ENCODE results near the gene USP13. TPM values are rescaled to one million over a fixed set of nuclear protein-coding genes. Genes with fewer than 3 reads are reported as not detected.

USP13 gene
- total RNA-seq, 4 donors from 2014 or later, result 1.6 to 12.4 (median 5.7) TPM

DNA sequence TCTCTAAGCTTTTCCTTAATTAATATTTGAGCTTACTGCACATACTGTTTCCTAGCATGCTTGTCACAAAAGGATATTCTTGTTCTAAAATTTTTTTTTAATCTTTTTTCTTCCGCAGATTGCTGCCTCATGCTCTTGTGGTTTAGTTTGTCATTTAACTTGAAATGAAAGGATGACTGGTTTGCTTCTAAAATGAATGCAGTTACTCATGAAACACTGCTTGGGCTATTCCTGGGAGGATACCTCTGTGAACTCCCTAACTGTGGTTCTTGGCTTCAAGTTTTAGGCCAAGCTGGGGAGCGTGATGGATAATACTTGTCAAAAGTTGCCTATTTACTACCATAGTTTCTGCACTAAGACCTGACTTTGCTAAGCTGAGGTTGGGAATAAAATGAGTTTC lies 64.0 kb downstream of the USP13 start:
- Histone ChIP-seq H3K4me1 (no peaks in the 10 kb centered on the region), H3K27ac (no peak overlapping the region), H3K36me3 (no peaks in the 10 kb centered on the region), H3K9me3 (no peaks in the 10 kb centered on the region), H3K4me3 (no peak overlapping the region), H3K27me3 (no peaks in the 10 kb centered on the region)
- DNase-seq, result no peak
- TF ChIP-seq, protein P1, sequence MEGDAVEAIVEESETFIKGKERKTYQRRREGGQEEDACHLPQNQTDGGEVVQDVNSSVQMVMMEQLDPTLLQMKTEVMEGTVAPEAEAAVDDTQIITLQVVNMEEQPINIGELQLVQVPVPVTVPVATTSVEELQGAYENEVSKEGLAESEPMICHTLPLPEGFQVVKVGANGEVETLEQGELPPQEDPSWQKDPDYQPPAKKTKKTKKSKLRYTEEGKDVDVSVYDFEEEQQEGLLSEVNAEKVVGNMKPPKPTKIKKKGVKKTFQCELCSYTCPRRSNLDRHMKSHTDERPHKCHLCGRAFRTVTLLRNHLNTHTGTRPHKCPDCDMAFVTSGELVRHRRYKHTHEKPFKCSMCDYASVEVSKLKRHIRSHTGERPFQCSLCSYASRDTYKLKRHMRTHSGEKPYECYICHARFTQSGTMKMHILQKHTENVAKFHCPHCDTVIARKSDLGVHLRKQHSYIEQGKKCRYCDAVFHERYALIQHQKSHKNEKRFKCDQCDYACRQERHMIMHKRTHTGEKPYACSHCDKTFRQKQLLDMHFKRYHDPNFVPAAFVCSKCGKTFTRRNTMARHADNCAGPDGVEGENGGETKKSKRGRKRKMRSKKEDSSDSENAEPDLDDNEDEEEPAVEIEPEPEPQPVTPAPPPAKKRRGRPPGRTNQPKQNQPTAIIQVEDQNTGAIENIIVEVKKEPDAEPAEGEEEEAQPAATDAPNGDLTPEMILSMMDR (IDR thresholded peaks at IDR 0.05), result no peak
- no peak for TF ChIP-seq POLR2A (IDR thresholded peaks at IDR 0.05)

DNA sequence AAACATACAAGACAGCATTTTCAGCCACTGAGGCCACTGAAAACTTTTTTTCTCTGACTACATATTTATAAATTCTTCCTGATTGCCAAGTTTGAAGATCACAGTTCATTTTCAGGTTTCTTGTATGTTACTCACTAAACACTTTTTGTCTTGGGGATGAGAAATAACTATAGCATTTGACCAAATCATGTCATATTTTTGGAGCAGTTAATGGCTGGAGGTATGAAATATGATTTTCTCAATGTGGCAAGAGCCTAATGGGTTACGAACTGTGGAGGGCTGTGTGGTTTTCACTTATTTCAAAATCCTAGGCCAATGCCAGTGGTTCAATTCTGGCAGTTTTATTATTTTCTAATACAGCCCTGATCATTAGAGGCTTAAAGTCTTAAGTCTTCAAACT lies 64.4 kb downstream of the USP13 start:
- no peaks in the 10 kb centered on the region for H3K4me1 ChIP-seq
- H3K27ac ChIP-seq, result no peak overlapping the region
- no peaks in the 10 kb centered on the region for H3K9me3 ChIP-seq
- H3K27me3 ChIP-seq, result no peaks in the 10 kb centered on the region
- no peak overlapping the region for H3K4me3 ChIP-seq
- H3K36me3 ChIP-seq, result no peaks in the 10 kb centered on the region
- TF ChIP-seq POLR2A (IDR thresholded peaks at IDR 0.05), result no peak
- DNase-seq, result no peak

GRCh38 chr3:179719048-179719734 lies 66.4 kb downstream of the USP13 start:
- Histone ChIP-seq H3K36me3 (no peaks in the 10 kb centered on the region), H3K27me3 (no peaks in the 10 kb centered on the region), H3K4me3 (no peak overlapping the region), H3K27ac (no peak overlapping the region), H3K9me3 (no peaks in the 10 kb centered on the region), H3K4me1 (no peaks in the 10 kb centered on the region)
- no peak for TF ChIP-seq POLR2A (IDR thresholded peaks at IDR 0.05)
- DNase-seq, result no peak

DNA sequence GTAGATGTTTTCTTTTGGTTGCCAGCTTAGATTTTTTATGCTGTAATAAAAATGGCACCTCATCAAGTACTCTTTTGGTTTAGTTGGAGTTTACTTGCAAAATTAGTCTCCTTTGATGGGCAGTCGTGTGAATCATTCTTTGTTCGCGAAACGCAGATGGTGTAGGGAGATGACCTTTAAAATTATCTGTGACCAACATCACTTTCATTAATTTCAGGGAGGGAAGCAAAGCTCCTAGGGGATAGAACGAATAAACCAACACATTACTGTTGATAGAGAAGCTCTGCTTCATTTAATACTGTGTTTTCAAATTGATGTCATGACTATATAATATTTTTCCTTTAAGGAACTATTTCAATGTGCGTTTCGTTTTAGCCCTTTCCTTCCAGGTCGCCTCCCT lies 67.4 kb downstream of the USP13 start:
- no peaks in the 10 kb centered on the region for H3K36me3 ChIP-seq
- no peak overlapping the region for H3K27ac ChIP-seq
- DNase-seq, result no peak
- TF ChIP-seq, protein P1 (IDR thresholded peaks at IDR 0.05), result no peak
- TF ChIP-seq POLR2A (IDR thresholded peaks at IDR 0.05), result no peak
- no peaks in the 10 kb centered on the region for H3K27me3 ChIP-seq
- H3K4me3 ChIP-seq, result no peak overlapping the region
- H3K4me1 ChIP-seq, result no peaks in the 10 kb centered on the region
- no peaks in the 10 kb centered on the region for H3K9me3 ChIP-seq

DNA sequence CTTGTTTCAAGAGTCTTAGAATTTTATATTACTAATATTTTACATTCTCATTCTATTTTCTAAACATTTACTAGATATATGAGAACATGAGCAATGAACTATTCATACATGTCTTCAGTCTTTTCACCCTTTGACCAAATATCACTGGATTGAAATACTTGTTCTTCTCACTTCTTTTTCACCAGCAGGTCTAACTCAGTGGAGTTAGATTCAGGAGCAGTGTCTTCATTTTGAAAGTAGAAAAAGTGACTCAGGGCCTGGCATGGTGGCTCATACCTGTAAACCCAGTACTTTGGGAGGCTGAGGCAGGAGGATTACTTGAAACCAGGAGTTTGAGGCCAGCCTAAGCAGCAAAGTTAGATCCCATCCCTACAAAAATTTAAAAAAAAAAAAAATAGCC lies 70.8 kb downstream of the USP13 start:
- Histone ChIP-seq H3K4me1 (no peaks in the 10 kb centered on the region), H3K9me3 (no peaks in the 10 kb centered on the region), H3K36me3 (no peaks in the 10 kb centered on the region), H3K4me3 (no peak overlapping the region), H3K27me3 (no peaks in the 10 kb centered on the region), H3K27ac (no peak overlapping the region)
- no peak for DNase-seq
- TF ChIP-seq POLR2A (IDR thresholded peaks at IDR 0.05), result no peak
- TF ChIP-seq, protein P1 (IDR thresholded peaks at IDR 0.05), result no peak

DNA sequence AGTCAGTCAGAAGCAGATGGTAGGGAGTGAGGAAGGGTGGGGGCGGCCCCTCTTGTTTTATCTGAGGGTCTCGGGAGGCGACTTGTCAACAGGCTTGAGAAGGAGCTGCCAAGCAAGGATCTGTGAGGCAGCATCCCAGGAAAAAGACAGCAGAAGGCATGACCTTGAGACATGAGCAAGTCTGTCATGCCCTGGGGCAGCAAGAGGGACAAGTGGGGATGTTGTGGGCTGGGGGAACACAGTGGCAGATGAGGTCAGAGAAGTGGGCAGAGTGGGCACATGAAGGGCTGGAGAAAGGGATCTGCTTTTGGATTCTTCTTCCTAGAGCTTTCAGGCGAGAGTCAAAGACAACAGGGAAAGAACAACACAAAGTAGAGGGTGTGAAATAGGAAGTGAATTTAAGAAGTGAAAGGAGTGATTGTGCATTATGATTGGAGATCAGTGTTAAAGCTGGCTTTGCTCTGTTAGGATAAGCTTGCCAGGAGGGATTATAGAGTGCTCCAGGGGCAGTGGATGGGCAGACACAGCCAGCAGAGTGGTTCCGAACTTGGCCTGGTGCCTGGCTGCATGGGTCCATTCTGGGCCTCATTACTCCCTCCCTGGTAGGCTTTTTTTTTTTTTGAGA lies 73.3 kb downstream of the USP13 start:
- no peaks in the 10 kb centered on the region for H3K4me1 ChIP-seq
- no peak overlapping the region for H3K27ac ChIP-seq
- H3K36me3 ChIP-seq, result no peaks in the 10 kb centered on the region
- H3K4me3 ChIP-seq, result no peak overlapping the region
- no peaks in the 10 kb centered on the region for H3K9me3 ChIP-seq
- H3K27me3 ChIP-seq, result no peaks in the 10 kb centered on the region
- no peak for DNase-seq
- TF ChIP-seq, protein P1 (IDR thresholded peaks at IDR 0.05), result no peak
- TF ChIP-seq POLR2A (IDR thresholded peaks at IDR 0.05), result no peak

Measured in Peyer's patch (tissue), 4 donors.